Dermis lymphatic vessel endothelial cell (primary cell): ENCODE measurements around the gene PROK2. TPM values are rescaled to one million over a fixed set of nuclear protein-coding genes. Genes with fewer than 3 reads are reported as not detected.

Experiments
- total RNA-seq: library from RNA; depleted of rRNA; stranded (reverse); fragments of >200 nt; gene quantifications from 2 replicates; pipeline ENCODE4 v1.2.1, GENCODE V29; 2014

Gene PROK2, protein sequence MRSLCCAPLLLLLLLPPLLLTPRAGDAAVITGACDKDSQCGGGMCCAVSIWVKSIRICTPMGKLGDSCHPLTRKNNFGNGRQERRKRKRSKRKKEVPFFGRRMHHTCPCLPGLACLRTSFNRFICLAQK
- total RNA-seq, result not detected in 2 replicates

DNA sequence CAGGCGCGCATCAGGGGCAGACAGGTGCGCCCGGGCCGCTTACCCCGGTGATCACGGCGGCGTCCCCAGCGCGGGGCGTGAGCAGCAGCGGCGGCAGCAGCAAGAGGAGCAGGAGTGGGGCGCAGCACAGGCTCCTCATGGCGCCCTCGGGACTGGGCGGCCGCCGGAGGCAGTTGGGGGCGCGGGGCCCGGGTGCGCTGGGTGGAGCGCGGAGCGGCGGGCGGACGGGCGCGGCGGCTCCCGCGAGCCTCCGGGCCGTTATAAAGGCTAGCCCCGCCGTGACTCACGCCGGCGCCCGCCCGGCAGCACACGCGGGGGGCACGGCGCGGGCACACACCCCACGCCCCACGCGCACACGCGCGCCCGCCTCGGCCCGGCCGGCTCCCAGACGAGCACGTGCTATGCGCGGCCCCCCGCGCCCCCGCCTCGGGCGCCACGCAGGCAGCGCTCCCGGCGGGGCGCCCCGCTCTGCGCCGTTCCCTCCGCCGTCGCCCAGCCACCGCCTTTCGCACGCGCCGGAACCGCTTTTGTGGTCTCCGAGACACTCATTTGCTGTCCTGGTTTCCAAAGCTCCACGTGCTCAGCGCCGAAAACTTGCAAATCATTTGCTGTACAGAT, at the start of gene PROK2:
Gene PROK2, minus strand, starts transcription at position 235 of the 618 bp plus-strand sequence. Its CDS starts 96 bp downstream, at position 139.

DNA sequence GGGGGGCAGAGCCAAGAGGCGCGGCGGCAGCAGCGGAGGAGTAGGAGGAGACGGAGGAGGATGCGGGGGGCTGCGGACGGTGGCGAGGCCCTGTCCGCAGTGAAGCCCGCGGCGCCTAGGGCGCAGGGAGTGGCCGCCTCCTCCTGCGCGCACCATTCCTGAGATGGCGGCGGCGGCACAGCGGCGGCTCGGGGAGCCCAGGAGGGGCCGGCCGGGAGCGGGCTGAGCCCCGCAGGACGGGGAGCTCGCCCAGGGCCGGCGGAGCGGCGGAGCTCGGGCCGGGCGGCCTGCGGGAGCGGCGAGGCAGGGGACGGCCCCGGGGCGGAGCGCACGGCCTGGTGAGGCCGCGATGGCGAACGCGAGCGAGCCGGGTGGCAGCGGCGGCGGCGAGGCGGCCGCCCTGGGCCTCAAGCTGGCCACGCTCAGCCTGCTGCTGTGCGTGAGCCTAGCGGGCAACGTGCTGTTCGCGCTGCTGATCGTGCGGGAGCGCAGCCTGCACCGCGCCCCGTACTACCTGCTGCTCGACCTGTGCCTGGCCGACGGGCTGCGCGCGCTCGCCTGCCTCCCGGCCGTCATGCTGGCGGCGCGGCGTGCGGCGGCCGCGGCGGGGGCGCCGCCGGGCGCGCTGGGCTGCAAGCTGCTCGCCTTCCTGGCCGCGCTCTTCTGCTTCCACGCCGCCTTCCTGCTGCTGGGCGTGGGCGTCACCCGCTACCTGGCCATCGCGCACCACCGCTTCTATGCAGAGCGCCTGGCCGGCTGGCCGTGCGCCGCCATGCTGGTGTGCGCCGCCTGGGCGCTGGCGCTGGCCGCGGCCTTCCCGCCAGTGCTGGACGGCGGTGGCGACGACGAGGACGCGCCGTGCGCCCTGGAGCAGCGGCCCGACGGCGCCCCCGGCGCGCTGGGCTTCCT, 31.0 kb downstream of the PROK2 start, which contains the start of gene GPR27:
Gene GPR27, plus strand, starts transcription at position 155 of the 909 bp plus-strand sequence. Its CDS starts 195 bp downstream, at position 350.

DNA sequence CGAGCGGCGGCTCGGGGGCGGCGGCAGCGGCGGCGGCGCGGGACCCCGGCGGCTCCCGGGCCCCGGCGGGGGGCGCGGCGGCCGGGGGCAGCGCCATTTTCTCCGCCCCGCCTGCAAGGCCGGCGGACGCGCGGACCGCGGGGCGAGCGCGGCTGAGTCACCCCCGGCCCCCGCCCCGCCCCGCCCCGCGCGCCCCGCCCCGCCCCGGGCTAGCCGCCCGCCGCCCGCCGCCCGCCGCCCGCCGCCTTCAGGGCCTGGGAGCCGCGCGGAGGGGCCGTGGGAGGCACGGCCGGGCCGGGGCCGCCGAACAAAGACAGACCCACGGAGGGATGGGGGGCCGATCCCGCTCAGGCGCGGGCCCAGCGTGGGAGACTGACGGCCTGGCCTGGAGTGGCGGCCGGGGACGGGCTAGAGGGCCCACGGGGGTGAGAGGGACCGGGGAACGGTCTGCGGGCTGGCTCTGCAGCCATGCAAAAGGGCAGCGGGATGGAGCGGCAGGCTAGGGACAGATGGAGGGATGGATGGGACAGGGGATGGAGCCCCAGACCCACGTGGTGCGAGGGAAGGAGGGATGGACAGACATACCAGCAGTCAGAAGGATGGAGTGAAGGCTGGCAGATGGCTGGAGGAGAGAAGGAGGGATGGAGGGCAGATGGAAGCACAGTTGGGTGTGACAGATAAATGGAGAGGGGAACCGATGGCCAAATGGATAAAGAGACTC, 59.5 kb downstream of the PROK2 start, which contains the start of gene EIF4E3:
Gene EIF4E3, minus strand, starts transcription at position 132 of the 721 bp plus-strand sequence. Its CDS starts 35 bp downstream, at position 97.

Other genes starting within 250 kb of the PROK2 start
- 107 and 118 TPM in 2 replicates for gene FOXP1, start 201.4 kb downstream of the PROK2 start, total RNA-seq
- 2.4 and 3.2 TPM in 2 replicates for gene EIF4E3, start 59.7 kb downstream of the PROK2 start, total RNA-seq
- gene GPR27, start 31.3 kb downstream of the PROK2 start, total RNA-seq, result not detected in 2 replicates